K562 (cell line): ENCODE measurements around the gene GPR78. TPM values are rescaled to one million over a fixed set of nuclear protein-coding genes. Genes with fewer than 3 reads are reported as not detected.

ENCODE experiments used
- ATAC-seq: fragments of 200-7000 bp; cut with Tn5 transposase; 3 replicates; pipeline ENCODE4 v1.9.1; 2020; ENCODE audit warnings: moderate library complexity
- BruUV-seq: library from RNA; stranded (reverse); fragments of 400-500 nt; replicated peaks from 2 replicates; lab custom pipeline; 2021; lab: Mats Ljungman, UMichigan
- CTCF ChIA-PET: fragments of 300-600 bp; formaldehyde crosslinking; extraction: SDS; loops from one replicate; lab custom pipeline; 2021; ENCODE audit warnings: low intra/inter-chr PET ratio; lab: Yijun Ruan, JAX
- POLR2A ChIA-PET: fragments of 300-600, 350-650 bp; sonication (Branson Sonifier 250); formaldehyde crosslinking; extraction: SDS; loops from one replicate; lab custom pipeline; 2021; ENCODE audit warnings: antibody characterized with exemption, inconsistent platforms; lab: Yijun Ruan, JAX
- DNase-seq, 4 experiments: peaks; one replicate each; pipeline versions ENCODE4 v3.0.0 to v3.0.0-alpha.2; 2011 to 2018; ENCODE audit warnings: low spot score in 3 of 4, mixed read lengths in 3 of 4; ENCODE audit errors: extremely low read depth in 1 of 4
- FAIRE-seq: peaks from 2 replicates; lab custom pipeline; 2011; peaks lifted over from hg19 to GRCh38; lab: Jason Lieb, UNC
- H2AFZ ChIP-seq: 2 replicates; pipeline ENCODE4 v1.6.0; 2011; ENCODE audit warnings: low read depth, low read length, control low read depth, inconsistent platforms
- H3K27ac ChIP-seq: fragments of 200-600 bp; 3 replicates; pipeline ENCODE4 v1.8.0; 2011; ENCODE audit warnings: low read depth, mild to moderate bottlenecking, control low read depth, inconsistent platforms, low read length, moderate library complexity, mixed read lengths; ENCODE audit errors: extremely low read depth
- H3K27me3 ChIP-seq, 2 experiments: fragments of 300-600 bp in 1 of 2; 2 replicates in 1 of 2; 3 replicates in 1 of 2; pipeline versions ENCODE4 v1.6.0 to v1.8.0; 2011; ENCODE audit warnings: inconsistent platforms in 2 of 2, low read length in 2 of 2, mild to moderate bottlenecking in 1 of 2, mixed read lengths in 1 of 2, moderate library complexity in 1 of 2; ENCODE audit not compliant: control insufficient read depth in 2 of 2, insufficient read depth in 2 of 2
- H3K36me3 ChIP-seq: fragments of 300-600 bp; 3 replicates; pipeline ENCODE4 v1.8.0; 2011; ENCODE audit warnings: mild to moderate bottlenecking, low read length, inconsistent platforms; ENCODE audit not compliant: control insufficient read depth, insufficient read depth
- H3K4me1 ChIP-seq, 2 experiments: fragments of 200-600 bp in 1 of 2; replicated peaks in 1 of 2; 2 replicates in 1 of 2; 3 replicates in 1 of 2; pipeline versions ENCODE4 v1.5.1 to v1.8.0; 2011; ENCODE audit warnings: inconsistent platforms in 2 of 2, low read length in 2 of 2, mild to moderate bottlenecking in 1 of 2, mixed read lengths in 1 of 2, moderate library complexity in 1 of 2; ENCODE audit not compliant: control insufficient read depth in 2 of 2, insufficient read depth in 2 of 2
- H3K4me2 ChIP-seq: 2 replicates; pipeline ENCODE4 v1.6.1; 2011; ENCODE audit warnings: low read length, control low read depth, inconsistent platforms, mixed read lengths; ENCODE audit not compliant: insufficient read depth
- H3K4me3 ChIP-seq: fragments of 200-600 bp; sonication (generic), shearing (Covaris generic); 2 replicates; pipeline ENCODE4 v1.5.1; 2016; ENCODE audit warnings: control low read depth, inconsistent platforms
- H3K79me2 ChIP-seq: fragments of 200-600 bp; 3 replicates; pipeline ENCODE4 v1.8.0; 2011; ENCODE audit warnings: low read length, inconsistent platforms; ENCODE audit not compliant: control insufficient read depth, insufficient read depth
- H3K9ac ChIP-seq, 2 experiments: 2 replicates each; pipeline versions ENCODE4 v1.6.0 to v1.6.1; 2011; ENCODE audit warnings: low read depth in 2 of 2, low read length in 2 of 2, control low read depth in 1 of 2, inconsistent platforms in 1 of 2, mild to moderate bottlenecking in 1 of 2, mixed read lengths in 1 of 2; ENCODE audit not compliant: insufficient read depth in 1 of 2
- H3K9me1 ChIP-seq: one replicate; pipeline ENCODE4 v1.6.0; 2011; ENCODE audit warnings: inconsistent platforms, mild to moderate bottlenecking, low read length, moderate library complexity; ENCODE audit not compliant: control insufficient read depth, insufficient read depth
- H3K9me3 ChIP-seq: replicated peaks from 2 replicates; pipeline ENCODE4 v1.5.1; 2011; ENCODE audit warnings: low read depth, low read length, inconsistent platforms; ENCODE audit not compliant: control insufficient read depth, insufficient read depth
- H4K20me1 ChIP-seq: replicated peaks from 2 replicates; pipeline ENCODE4 v1.6.1; 2011; ENCODE audit warnings: low read length, inconsistent platforms, mixed read lengths; ENCODE audit not compliant: control insufficient read depth, insufficient read depth
- DLX4 ChIP-seq: fragments of 250-450 bp; sonication (Bioruptor Pico); IDR thresholded peaks from 2 replicates; pipeline ENCODE4 v1.6.1; 2021; ENCODE audit warnings: mild to moderate bottlenecking
- GTF2E2 ChIP-seq: fragments of 200-800 bp; sonication (Bioruptor generic); IDR thresholded peaks from 2 replicates; pipeline ENCODE4 v1.6.1; 2016; ENCODE audit warnings: missing genetic modification characterization, missing compliant biosample characterization
- HMGXB4 ChIP-seq: sonication (generic); formaldehyde crosslinking; IDR thresholded peaks from 2 replicates; pipeline ENCODE4 v1.8.1; 2023; ENCODE audit warnings: mild to moderate bottlenecking, missing genetic modification reagents
- MAFK ChIP-seq: IDR thresholded peaks from 2 replicates; pipeline ENCODE4 v1.6.1; 2011; ENCODE audit warnings: low read length, improper control_type of control experiment
- ZBTB49 ChIP-seq: sonication (generic); formaldehyde crosslinking; IDR thresholded peaks from 2 replicates; pipeline ENCODE4 v1.8.0; 2022; ENCODE audit warnings: missing genetic modification reagents, mild to moderate bottlenecking, borderline replicate concordance
- ZNF316 ChIP-seq: fragments of 450-650 bp; IDR thresholded peaks from 2 replicates; pipeline ENCODE4 v1.6.1; 2016
- ZNF584 ChIP-seq: fragments of 200-800 bp; sonication (Bioruptor generic); IDR thresholded peaks from 2 replicates; pipeline ENCODE4 v1.6.1; 2016; ENCODE audit warnings: low read depth, mild to moderate bottlenecking, missing genetic modification characterization, missing compliant biosample characterization
- WGBS: fragments of 100-300 bp; shearing (Covaris generic); methylation state at CpG from one replicate; pipeline ENCODE4 v1.1.6; 2016; ENCODE audit warnings: low coverage, mixed read lengths; ENCODE audit not compliant: insufficient coverage; ENCODE audit errors: missing lambda C conversion rate; 5-methylcytosine and 5-hydroxymethylcytosine counted together
- in situ Hi-C: fragments of 300-500 bp; cut with MboI; formaldehyde crosslinking; loops from 4 replicates; pipeline ENCODE4 v1.15.0; 2018; ENCODE audit warnings: inconsistent platforms, mixed read lengths
- intact Hi-C: fragments of 100-400 bp; cut with micrococcal nuclease; formaldehyde crosslinking; loops from 2 replicates; pipeline ENCODE4 v1.14.2; 2022
- polyA plus RNA-seq, 8 experiments: library from polyadenylated mRNA; depleted of rRNA in 4 of 8; stranded (reverse) in 5 of 8; unstranded in 3 of 8; fragments of >200 nt; fragmentation: Nextera tagmentation in 2 of 8; fragmentation: Illumina TruSeq in 1 of 8; extraction: Ambion mirVana in 2 of 8; extraction: Trizol in 1 of 8; gene quantifications; 2 replicates each; pipeline versions ENCODE4 v1.2.1 to v1.2.3, GENCODE V29; 2011 to 2014; ENCODE audit warnings: inconsistent platforms in 1 of 8, missing spikeins in 1 of 8
- total RNA-seq, 7 experiments: library from RNA; depleted of rRNA in 6 of 7; stranded (reverse); fragments of >200 nt in 6 of 7; fragmentation: Illumina TruSeq in 2 of 7; extraction: Trizol in 2 of 7; gene quantifications; 2 replicates each; pipeline versions ENCODE4 v1.2.1 to v1.2.3, GENCODE V29; 2011 to 2021; ENCODE audit warnings: low replicate concordance in 1 of 7

GPR78 gene
- total and polyA plus RNA-seq, 9 of the 15 experiments (the other 6 are each of a cell fraction or from before 2014, with no cell fraction given): 0.04 to 0.13 (median 0.07) TPM; not detected in 4

- no peak for TF ChIP-seq HMGXB4
- TF ChIP-seq, all 486 proteins: peak for 0
These were observed 2.2 kb upstream of the GPR78 start (continued) for GRCh38 chr4:8577972-8578371.

GRCh38 chr4:8578717-8579116 lies 1.5 kb upstream of the GPR78 start:
- ChIA-PET POLR2A (interaction anchor here (0.8 kb wide), 1 partner anchor 11 kb away, joined by 4 read pairs; no protein-coding TSS in a partner anchor), CTCF (no interaction called here)
- in situ Hi-C loops (no loop called here), intact Hi-C loops (no loop called here)
- Histone ChIP-seq H3K27ac (no peak overlapping the region), H3K4me2 (no peak overlapping the region), H4K20me1 (no peaks in the 10 kb centered on the region; the same call in 1 of the 2 replicates), H2AFZ (no peak overlapping the region), H3K4me3 (no peak overlapping the region)
- BruUV-seq: no TSS peak
- FAIRE-seq (no peak), DNase-seq (no peak)
- TF ChIP-seq GTF2E2 (tag) (no peak), MAFK (no peak), ZNF316 (no peak), ZBTB49 (no peak), DLX4 (CRISPR knock-in tag) (no peak), ZNF584 (no peak)
- TF ChIP-seq, all 486 proteins: peak for 0
- H3K4me1 ChIP-seq: peaks cover 0 to 12% of the 10 kb centered on the region in 2 experiments; a peak in 2 of 5 replicates
- no peaks in the 10 kb centered on the region for H3K36me3 ChIP-seq
- H3K9ac ChIP-seq: no peak overlapping the region
- no peaks in the 10 kb centered on the region for H3K9me3 ChIP-seq
- ATAC-seq: no peak
- H3K9me1 ChIP-seq: no peaks in the 10 kb centered on the region
- peaks cover 3 to 41% of the 10 kb centered on the region in 2 experiments; a peak in 3 of 5 replicates for H3K27me3 ChIP-seq
- no peaks in the 10 kb centered on the region for H3K79me2 ChIP-seq
- WGBS: 0% methylated on average over 3 of the region's 3 CpGs
